ENCODE results near the gene RPL13.

Gene RPL13

DNA sequence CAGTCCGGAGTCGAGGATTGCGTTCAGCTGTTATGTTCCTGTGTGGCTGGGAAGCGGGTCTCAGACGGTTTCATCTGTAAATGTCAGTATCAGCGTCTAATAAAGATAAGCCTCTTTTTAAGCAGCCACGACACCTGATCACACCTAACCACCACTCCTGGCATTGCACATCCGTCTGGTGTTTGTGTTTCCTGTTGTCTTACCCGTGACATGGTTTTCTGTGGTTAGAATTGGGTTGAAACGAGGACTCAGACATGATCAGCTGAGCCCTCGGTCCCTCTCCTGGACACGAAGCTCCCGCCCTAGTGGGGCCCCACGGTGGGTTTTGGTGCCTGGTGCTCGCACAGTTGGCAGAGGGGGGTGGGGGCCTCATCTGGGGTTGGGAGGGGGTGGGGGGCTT, 33.4 kb downstream of the RPL13 start:
- no peak for TF ChIP-seq SIN3A (IDR thresholded peaks at IDR 0.05; ENCODE audit: borderline replicate concordance, insufficient read depth, low read length)
- TF ChIP-seq POLR2AphosphoS5 (IDR thresholded peaks at IDR 0.05; ENCODE audit: low read depth, low read length): no peak
- TF ChIP-seq, protein P1, sequence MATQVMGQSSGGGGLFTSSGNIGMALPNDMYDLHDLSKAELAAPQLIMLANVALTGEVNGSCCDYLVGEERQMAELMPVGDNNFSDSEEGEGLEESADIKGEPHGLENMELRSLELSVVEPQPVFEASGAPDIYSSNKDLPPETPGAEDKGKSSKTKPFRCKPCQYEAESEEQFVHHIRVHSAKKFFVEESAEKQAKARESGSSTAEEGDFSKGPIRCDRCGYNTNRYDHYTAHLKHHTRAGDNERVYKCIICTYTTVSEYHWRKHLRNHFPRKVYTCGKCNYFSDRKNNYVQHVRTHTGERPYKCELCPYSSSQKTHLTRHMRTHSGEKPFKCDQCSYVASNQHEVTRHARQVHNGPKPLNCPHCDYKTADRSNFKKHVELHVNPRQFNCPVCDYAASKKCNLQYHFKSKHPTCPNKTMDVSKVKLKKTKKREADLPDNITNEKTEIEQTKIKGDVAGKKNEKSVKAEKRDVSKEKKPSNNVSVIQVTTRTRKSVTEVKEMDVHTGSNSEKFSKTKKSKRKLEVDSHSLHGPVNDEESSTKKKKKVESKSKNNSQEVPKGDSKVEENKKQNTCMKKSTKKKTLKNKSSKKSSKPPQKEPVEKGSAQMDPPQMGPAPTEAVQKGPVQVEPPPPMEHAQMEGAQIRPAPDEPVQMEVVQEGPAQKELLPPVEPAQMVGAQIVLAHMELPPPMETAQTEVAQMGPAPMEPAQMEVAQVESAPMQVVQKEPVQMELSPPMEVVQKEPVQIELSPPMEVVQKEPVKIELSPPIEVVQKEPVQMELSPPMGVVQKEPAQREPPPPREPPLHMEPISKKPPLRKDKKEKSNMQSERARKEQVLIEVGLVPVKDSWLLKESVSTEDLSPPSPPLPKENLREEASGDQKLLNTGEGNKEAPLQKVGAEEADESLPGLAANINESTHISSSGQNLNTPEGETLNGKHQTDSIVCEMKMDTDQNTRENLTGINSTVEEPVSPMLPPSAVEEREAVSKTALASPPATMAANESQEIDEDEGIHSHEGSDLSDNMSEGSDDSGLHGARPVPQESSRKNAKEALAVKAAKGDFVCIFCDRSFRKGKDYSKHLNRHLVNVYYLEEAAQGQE (IDR thresholded peaks at IDR 0.05; ENCODE audit: insufficient read depth in 1 of 2, low read depth in 2 of 2, low read length in 2 of 2): no peak
- TF ChIP-seq TAF1 (IDR thresholded peaks at IDR 0.05; ENCODE audit: borderline replicate concordance, insufficient read depth, low read length): no peak
- no peak for TF ChIP-seq FOXP2 (optimal IDR thresholded peaks at IDR 0.05; ENCODE audit: borderline replicate concordance, extremely low read depth, extremely low read length, insufficient read depth)

DNA sequence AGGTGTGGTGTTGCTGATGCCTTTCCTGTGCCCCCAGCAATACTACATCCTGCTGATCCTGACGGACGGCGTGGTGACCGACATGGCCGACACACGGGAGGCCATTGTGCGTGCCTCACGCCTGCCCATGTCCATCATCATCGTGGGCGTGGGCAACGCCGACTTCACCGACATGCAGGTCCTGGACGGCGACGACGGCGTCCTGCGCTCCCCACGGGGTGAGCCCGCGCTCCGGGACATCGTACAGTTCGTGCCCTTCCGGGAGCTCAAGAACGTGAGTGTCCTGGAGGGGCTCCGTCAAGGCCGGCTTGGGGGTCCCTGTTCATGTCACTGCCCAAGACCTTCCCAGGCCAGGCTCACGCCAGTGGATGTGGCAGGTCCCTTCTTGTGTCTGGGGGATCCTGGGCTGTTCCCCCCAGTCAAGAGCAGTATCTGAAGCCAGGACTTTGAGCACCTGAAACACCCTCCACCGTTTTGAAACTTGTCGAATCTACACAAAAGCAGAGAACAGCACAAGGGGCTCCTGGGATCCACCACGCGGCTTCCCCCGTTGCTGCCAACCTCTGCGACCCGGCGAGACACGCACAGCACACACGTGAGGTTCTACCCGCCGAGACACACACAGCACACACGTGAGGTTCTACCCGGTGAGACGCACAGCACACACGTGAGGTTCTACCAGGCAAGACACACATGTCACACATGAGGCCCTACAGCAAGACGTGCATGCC, 35.0 kb downstream of the RPL13 start:
- no peak for TF ChIP-seq FOXP2 (optimal IDR thresholded peaks at IDR 0.05; ENCODE audit: borderline replicate concordance, extremely low read depth, extremely low read length, insufficient read depth)
- TF ChIP-seq, protein P1 (IDR thresholded peaks at IDR 0.05; ENCODE audit: insufficient read depth in 1 of 2, low read depth in 2 of 2, low read length in 2 of 2): no peak
- TF ChIP-seq POLR2AphosphoS5 (IDR thresholded peaks at IDR 0.05; ENCODE audit: low read depth, low read length): no peak
- TF ChIP-seq SIN3A (IDR thresholded peaks at IDR 0.05; ENCODE audit: borderline replicate concordance, insufficient read depth, low read length): no peak
- no peak for TF ChIP-seq TAF1 (IDR thresholded peaks at IDR 0.05; ENCODE audit: borderline replicate concordance, insufficient read depth, low read length)

DNA sequence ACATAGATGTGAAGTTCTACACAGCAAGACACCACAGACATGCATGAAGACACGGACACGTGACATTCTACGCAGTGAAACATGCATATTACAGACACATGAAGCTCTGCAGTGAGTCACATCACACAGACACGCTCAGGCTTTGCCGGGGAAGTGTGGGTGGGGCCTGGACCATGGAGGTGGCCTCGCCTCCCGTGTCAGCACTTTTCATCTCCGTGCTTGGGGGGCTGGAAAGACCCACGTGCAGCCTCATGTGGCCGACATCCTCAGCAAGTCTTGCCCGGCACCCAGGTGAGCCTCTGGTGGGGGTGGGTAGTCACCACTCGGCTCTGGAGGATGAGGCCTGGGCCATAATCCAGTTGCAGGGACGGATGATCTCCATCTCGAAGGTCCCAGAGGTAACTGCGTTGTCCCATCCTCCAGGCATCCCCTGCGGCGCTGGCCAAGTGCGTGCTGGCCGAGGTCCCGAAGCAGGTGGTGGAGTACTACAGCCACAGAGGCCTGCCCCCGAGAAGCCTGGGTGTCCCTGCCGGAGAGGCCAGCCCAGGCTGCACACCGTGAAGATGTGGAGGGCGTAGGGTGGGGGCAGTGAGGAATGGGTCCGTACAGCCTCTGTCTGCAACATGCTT, 35.7 kb downstream of the RPL13 start:
- TF ChIP-seq TAF1 (IDR thresholded peaks at IDR 0.05; ENCODE audit: borderline replicate concordance, insufficient read depth, low read length) (no peak), POLR2AphosphoS5 (IDR thresholded peaks at IDR 0.05; ENCODE audit: low read depth, low read length) (no peak), SIN3A (IDR thresholded peaks at IDR 0.05; ENCODE audit: borderline replicate concordance, insufficient read depth, low read length) (no peak), FOXP2 (optimal IDR thresholded peaks at IDR 0.05; ENCODE audit: borderline replicate concordance, extremely low read depth, extremely low read length, insufficient read depth) (no peak)
- TF ChIP-seq, protein P1 (IDR thresholded peaks at IDR 0.05; ENCODE audit: insufficient read depth in 1 of 2, low read depth in 2 of 2, low read length in 2 of 2): no peak

DNA sequence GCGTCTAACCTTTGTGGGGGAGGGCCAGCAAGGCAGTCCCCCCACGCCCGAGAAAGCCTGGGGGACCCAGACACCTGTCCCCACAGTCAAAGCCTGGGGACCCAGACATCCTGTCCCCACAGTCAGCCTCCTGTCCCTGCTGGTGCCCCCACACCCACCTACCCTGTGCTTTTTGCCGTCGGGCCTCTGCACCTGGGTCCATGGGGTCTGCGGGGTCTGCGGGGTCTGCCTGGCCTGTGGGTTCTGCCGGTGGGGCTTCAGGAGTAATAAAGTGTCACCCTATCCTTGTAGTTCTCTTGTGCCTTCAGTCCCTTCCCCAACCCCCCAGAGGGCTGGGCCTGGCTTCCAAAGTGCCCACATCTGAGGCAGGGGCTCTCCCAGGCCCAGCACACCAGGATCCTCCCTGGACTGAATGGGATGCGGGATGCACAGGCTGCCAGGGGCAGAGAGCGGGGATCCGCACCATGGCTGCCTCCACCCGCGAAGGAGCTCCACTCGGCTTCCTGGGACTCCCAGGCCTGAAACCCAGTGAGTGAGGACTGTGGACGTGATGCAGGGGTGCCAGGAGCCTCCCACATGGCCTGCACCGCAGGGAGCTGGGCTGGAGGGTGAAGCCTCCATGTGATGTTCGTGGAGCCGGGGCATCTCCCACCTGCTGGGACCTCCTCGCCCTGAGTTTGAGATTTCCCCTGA, 36.6 kb downstream of the RPL13 start:
- TF ChIP-seq SIN3A (IDR thresholded peaks at IDR 0.05; ENCODE audit: borderline replicate concordance, insufficient read depth, low read length): no peak
- TF ChIP-seq TAF1 (IDR thresholded peaks at IDR 0.05; ENCODE audit: borderline replicate concordance, insufficient read depth, low read length): no peak
- TF ChIP-seq FOXP2 (optimal IDR thresholded peaks at IDR 0.05; ENCODE audit: borderline replicate concordance, extremely low read depth, extremely low read length, insufficient read depth): no peak
- no peak for TF ChIP-seq POLR2AphosphoS5 (IDR thresholded peaks at IDR 0.05; ENCODE audit: low read depth, low read length)
- TF ChIP-seq, protein P1 (IDR thresholded peaks at IDR 0.05; ENCODE audit: insufficient read depth in 1 of 2, low read depth in 2 of 2, low read length in 2 of 2): no peak

All from PFSK-1 (cell line).